AG04450 (cell line): ENCODE measurements around the gene PDCD5. TPM values are rescaled to one million over a fixed set of nuclear protein-coding genes. Genes with fewer than 3 reads are reported as not detected.

Experiments used
- CTCF ChIA-PET: fragments of 300-600, 350-600 bp; formaldehyde crosslinking; extraction: SDS; loops from one replicate; lab custom pipeline; 2022; ENCODE audit warnings: antibody characterized with exemption, inconsistent platforms; lab: Charles Lee
- POLR2A ChIA-PET: fragments of 350-600 bp; formaldehyde crosslinking; extraction: SDS; loops from one replicate; lab custom pipeline; 2021; ENCODE audit warnings: antibody characterized with exemption, inconsistent platforms; lab: Yijun Ruan, JAX
- DNase-seq: peaks from one replicate; pipeline ENCODE4 v3.0.0-alpha.2; 2011; ENCODE audit warnings: low read depth, low spot score
- H3K27ac ChIP-seq: one replicate; pipeline ENCODE4 v1.5.1; 2012; ENCODE audit warnings: low read depth, low read length, control low read depth
- H3K27me3 ChIP-seq: one replicate; pipeline ENCODE4 v1.6.0; 2012; ENCODE audit warnings: low read length; ENCODE audit not compliant: control insufficient read depth, insufficient read depth
- H3K4me3 ChIP-seq: 2 replicates; pipeline ENCODE4 v1.5.1; 2011; ENCODE audit warnings: mild to moderate bottlenecking, low read depth, low read length, control low read depth
- H3K9me3 ChIP-seq: 2 replicates; pipeline ENCODE4 v1.5.1; 2012; ENCODE audit warnings: low read length; ENCODE audit not compliant: control insufficient read depth, insufficient read depth
- polyA plus RNA-seq: library from polyadenylated mRNA; depleted of rRNA; stranded (reverse); fragments of >200 nt; gene quantifications from 2 replicates; pipeline ENCODE4 v1.2.3, GENCODE V29; 2011
- TF ChIP-seq, protein P1 (sequence below): IDR thresholded peaks from 2 replicates; pipeline ENCODE4 v1.5.1; 2011; ENCODE audit warnings: low read depth, low read length, control low read depth, inconsistent platforms

The PDCD5 gene
- polyA plus RNA-seq, 1 experiment, result 124 TPM

DNA sequence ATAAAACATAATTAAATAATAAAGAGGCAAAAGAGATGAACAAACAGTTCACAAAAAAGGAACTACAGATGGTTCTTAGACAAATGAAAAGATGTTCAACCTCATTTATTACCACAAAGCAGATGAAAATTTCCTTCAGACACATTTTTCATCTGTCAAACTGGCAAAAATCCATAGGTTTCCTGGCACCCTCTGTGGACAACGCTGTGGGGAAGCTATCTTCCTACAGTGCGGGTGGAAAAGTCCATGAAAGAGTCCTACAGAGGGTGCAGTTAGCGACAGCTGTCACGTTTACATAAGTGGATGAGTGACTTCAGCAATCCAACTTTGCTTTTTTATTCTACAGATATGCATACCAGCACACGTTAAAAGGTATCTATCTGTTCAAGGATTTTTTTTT is 30.3 kb upstream of the PDCD5 start:
- ChIA-PET CTCF (interaction anchor here (0.6 kb wide), 1 partner anchor 236 kb away, joined by 3 read pairs; no protein-coding TSS in a partner anchor), POLR2A (no interaction called here)
- H3K4me3 ChIP-seq, result no peak overlapping the region
- no peak overlapping the region for H3K27ac ChIP-seq
- no peak for DNase-seq
- H3K27me3 ChIP-seq, result no peaks in the 10 kb centered on the region
- TF ChIP-seq, protein P1, sequence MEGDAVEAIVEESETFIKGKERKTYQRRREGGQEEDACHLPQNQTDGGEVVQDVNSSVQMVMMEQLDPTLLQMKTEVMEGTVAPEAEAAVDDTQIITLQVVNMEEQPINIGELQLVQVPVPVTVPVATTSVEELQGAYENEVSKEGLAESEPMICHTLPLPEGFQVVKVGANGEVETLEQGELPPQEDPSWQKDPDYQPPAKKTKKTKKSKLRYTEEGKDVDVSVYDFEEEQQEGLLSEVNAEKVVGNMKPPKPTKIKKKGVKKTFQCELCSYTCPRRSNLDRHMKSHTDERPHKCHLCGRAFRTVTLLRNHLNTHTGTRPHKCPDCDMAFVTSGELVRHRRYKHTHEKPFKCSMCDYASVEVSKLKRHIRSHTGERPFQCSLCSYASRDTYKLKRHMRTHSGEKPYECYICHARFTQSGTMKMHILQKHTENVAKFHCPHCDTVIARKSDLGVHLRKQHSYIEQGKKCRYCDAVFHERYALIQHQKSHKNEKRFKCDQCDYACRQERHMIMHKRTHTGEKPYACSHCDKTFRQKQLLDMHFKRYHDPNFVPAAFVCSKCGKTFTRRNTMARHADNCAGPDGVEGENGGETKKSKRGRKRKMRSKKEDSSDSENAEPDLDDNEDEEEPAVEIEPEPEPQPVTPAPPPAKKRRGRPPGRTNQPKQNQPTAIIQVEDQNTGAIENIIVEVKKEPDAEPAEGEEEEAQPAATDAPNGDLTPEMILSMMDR, result no peak
- H3K9me3 ChIP-seq, result no peaks in the 10 kb centered on the region

DNA sequence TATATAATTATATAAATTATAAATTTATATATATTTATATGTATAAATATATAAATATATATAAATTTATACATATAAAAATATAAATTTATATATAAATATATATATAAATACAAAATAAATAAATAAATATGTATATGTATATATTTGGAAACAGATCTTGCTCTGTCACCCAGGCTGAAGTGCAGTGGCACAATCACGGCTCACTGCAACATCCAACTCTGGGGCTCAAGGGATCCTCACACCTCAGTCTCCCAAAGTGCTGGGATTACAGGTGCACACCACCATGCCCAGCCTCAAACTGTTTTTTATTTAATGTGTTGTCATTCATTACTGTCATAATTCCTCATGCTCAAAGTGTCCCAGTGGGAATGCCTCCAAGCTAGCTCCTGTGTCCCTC is 25.2 kb upstream of the PDCD5 start:
- Histone ChIP-seq H3K27ac (no peak overlapping the region), H3K4me3 (no peak overlapping the region), H3K27me3 (no peaks in the 10 kb centered on the region), H3K9me3 (no peaks in the 10 kb centered on the region)
- ChIA-PET CTCF (no interaction called here), POLR2A (no interaction called here)
- TF ChIP-seq, protein P1, result no peak
- DNase-seq, result no peak

DNA sequence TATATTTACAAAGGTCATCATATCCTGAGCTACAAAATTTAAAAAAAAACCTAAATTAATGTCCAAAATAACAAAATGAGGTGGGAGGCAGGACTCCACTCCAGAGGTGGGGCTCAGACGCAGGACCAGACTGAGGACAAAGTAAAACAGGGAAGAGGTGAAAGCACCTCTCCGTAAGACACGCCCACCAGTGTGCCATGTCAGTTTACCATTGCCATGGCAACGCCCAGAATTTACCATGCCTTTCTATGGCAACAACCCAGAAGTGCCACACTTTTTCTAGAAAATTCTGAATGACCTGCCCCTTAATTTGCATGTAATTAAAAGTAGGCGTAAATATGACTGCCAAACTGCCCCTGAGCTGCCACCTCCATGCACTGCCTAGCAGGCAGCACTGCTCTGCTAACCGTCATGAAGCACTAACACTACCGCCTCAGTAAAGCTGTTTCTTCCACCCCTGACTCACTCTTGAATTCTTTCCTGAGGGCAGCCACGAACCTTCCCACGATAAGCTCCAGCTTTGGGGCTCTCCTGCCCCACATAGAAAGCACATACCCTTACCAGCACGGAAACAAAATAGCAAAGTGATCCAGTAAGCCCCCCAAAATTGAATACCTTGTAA is 22.3 kb upstream of the PDCD5 start:
- CTCF ChIA-PET, result interaction anchor here (0.8 kb wide), 1 partner anchor 41 kb away, joined by 3 read pairs; no protein-coding TSS in a partner anchor
- Histone ChIP-seq H3K4me3 (no peak overlapping the region), H3K9me3 (no peaks in the 10 kb centered on the region), H3K27me3 (no peaks in the 10 kb centered on the region), H3K27ac (no peak overlapping the region)
- TF ChIP-seq, protein P1, result no peak
- DNase-seq, result no peak
- POLR2A ChIA-PET, result no interaction called here

DNA sequence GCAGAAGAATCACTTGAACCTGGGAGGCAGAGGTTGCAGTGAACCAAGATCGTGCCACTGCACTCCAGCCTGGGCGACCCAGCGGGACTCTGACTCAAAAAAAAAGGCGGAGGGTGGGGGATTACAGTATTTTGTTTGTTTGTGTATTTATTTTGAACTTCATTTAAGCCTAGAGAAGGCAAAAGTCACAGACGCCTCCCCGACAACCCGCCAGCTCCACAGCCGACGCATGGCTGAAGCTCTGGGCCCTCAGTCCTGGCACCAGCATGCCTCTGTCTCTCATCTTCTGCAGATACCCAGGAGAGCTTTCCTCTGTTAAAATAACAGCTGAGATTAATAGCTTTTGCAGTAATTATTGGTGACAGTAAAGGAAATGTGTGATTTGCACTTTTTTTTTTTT is 17.2 kb upstream of the PDCD5 start:
- Histone ChIP-seq H3K9me3 (no peaks in the 10 kb centered on the region), H3K4me3 (no peak overlapping the region), H3K27me3 (no peaks in the 10 kb centered on the region), H3K27ac (no peak overlapping the region)
- POLR2A ChIA-PET, result no interaction called here
- TF ChIP-seq, protein P1, result no peak
- no peak for DNase-seq
- CTCF ChIA-PET, result interaction anchor here (0.6 kb wide), 1 partner anchor 339 kb away, joined by 3 read pairs; no protein-coding TSS in a partner anchor

DNA sequence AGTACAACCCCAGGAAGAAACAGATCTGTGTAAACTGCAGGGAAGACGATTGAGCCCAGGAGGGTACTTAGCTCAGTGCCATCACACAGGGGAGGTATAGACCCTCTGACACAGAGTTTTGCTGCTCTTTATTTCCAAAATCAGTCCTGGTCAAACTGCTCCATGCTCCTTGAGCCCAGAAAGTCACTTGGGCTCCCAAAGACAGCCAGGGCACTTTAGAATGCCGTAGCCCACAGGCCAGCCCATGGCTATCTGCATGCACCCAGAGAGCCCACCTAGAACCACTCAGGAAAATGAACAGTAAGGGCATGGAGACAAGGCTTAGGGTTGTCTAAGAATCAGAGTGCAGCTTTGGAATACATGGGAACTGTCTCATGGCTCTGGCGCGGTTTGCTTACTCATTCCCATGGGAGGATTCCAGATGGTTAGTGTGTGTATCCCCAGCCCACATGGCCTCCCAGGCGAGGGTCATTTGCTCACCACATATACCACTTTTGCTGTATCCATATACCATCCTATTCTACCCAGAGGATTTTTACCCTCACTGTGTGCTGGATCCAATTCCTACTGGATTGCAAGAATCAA is 14.7 kb upstream of the PDCD5 start:
- Histone ChIP-seq H3K4me3 (no peak overlapping the region), H3K27ac (no peak overlapping the region), H3K27me3 (no peaks in the 10 kb centered on the region), H3K9me3 (no peaks in the 10 kb centered on the region)
- TF ChIP-seq, protein P1, result no peak
- POLR2A ChIA-PET, result no interaction called here
- no peak for DNase-seq
- CTCF ChIA-PET, result interaction anchor here (1.0 to 1.2 kb wide), 2 partner anchors 342 to 1883 kb away, joined by 5 read pairs; no protein-coding TSS in a partner anchor
